Ishikawa (cell line): ENCODE data around the gene SH2D3C.

Experiments used
- TAF1 ChIP-seq: IDR thresholded peaks from 2 replicates; pipeline ENCODE4 v1.6.1; 2012; ENCODE audit warnings: low read depth, mild to moderate bottlenecking
- YY1 ChIP-seq: IDR thresholded peaks from 2 replicates; pipeline ENCODE4 v1.6.1; 2012; ENCODE audit warnings: low read depth
- TF ChIP-seq, protein P1 (sequence below): IDR thresholded peaks from 2 replicates; pipeline ENCODE4 v1.6.1; 2012; ENCODE audit warnings: low read depth, mild to moderate bottlenecking

DNA sequence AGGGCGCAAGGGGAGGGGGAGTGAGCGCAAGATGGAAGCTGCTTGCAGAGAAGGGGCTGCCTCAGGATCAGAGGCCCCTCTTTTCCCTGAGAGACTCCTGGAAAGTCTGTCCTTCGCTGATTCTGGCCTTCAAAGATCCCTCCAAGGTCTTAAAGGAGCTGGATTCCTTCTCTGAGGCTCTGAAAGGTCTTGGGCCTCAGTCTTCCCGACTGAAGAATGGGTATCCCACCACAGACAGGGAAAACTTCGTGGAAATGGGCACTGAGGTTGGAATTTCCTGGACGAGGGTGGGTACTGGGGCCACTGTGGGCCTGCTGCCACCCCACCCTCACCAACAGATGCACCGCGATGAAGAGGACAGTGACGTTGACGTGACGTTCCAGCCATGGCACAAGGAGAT lies 66.1 kb downstream of the SH2D3C start:
- no peak for TF ChIP-seq TAF1
- TF ChIP-seq, protein P1, sequence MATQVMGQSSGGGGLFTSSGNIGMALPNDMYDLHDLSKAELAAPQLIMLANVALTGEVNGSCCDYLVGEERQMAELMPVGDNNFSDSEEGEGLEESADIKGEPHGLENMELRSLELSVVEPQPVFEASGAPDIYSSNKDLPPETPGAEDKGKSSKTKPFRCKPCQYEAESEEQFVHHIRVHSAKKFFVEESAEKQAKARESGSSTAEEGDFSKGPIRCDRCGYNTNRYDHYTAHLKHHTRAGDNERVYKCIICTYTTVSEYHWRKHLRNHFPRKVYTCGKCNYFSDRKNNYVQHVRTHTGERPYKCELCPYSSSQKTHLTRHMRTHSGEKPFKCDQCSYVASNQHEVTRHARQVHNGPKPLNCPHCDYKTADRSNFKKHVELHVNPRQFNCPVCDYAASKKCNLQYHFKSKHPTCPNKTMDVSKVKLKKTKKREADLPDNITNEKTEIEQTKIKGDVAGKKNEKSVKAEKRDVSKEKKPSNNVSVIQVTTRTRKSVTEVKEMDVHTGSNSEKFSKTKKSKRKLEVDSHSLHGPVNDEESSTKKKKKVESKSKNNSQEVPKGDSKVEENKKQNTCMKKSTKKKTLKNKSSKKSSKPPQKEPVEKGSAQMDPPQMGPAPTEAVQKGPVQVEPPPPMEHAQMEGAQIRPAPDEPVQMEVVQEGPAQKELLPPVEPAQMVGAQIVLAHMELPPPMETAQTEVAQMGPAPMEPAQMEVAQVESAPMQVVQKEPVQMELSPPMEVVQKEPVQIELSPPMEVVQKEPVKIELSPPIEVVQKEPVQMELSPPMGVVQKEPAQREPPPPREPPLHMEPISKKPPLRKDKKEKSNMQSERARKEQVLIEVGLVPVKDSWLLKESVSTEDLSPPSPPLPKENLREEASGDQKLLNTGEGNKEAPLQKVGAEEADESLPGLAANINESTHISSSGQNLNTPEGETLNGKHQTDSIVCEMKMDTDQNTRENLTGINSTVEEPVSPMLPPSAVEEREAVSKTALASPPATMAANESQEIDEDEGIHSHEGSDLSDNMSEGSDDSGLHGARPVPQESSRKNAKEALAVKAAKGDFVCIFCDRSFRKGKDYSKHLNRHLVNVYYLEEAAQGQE: no peak
- TF ChIP-seq YY1: no peak
